HPDE6-E6E7 (cell line): ENCODE measurements around the gene AEN.
A peak's percentile ranks its signal among the peaks of the same experiment; 100 is the strongest.

ENCODE experiments used
- DNase-seq: peaks from one replicate; pipeline ENCODE4 v3.0.0; 2011; ENCODE audit warnings: missing footprints; ENCODE audit errors: extremely low spot score

Gene AEN

DNA sequence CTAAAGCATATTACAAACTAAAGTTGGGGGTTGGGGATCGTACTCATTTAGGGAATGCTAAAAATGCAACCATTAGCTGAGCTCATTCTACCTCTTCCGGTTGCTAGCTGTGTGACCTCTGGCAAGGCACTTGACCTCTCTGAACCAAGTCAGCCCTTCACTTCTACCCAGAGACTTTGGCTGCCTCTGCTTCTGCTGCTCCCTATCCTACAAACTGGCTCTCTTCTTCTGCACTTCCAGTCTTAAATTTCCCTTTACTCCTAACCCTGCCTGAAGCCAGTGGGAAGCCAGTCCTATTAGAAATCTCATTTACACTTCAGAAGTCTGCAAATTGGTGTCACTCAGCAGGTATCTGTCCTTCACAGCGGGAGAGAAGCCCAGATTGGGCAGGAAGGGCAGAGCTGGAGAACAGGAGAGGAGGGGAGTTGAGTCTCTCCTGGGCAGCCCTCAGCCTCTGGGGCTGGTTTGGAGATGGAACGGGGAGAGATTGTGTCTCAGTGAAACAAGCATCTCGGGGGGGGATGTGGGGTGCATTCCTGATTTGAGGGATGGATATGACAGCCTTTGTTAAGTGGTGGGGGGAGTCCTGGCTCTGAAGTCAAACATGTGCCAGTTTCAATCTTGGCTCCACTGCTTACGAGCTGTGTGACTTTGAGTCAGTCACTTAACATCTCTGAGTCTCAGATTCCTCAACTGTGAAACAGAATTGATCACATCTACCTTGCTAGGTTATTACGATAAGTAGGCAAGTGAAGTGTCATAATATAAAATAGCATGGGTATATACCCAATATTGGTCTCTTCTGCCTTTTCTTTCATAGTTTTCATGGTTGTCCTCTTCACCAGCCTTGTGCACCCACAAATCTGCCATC lies 7.8 kb upstream of the AEN start:
- DNase-seq: no peak

DNA sequence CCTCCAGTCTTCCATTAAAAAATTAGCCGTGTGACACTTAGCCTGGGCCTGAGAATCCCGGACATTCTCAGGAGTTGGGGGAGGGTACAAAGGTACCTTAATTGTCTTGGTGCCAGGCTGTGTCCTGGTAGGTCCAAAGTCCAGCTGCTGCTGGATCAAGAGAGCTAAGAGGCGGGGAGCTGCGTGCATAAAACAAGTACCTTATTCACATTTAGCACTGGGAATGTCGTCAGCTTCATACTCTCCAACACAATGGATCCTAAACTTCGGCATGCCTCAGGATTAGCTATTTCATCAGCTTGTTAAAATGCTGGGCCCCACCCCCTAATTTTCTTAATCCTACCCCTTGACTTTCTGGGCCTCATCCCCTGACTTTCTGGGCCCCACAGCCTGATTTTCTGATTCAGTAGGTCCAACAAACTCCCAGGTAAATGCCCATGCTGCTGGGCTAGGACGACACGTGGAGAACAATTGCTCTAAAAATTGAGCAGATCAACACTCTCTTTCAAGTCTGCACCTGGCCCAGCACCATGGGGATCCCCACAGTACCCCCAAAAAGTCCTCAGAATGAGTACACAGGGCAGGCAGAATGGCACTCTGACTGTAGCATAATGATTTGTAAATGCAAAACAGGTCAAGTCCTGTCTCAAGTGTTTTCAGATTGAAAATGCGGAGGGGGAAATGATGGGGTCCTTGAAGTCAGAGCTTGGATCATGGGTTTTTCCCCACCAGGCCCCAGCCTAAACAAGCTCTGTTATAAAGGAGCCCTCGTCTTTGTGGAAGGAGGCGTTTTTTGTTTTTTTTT lies 5.6 kb upstream of the AEN start:
- DNase-seq: no peak

DNA sequence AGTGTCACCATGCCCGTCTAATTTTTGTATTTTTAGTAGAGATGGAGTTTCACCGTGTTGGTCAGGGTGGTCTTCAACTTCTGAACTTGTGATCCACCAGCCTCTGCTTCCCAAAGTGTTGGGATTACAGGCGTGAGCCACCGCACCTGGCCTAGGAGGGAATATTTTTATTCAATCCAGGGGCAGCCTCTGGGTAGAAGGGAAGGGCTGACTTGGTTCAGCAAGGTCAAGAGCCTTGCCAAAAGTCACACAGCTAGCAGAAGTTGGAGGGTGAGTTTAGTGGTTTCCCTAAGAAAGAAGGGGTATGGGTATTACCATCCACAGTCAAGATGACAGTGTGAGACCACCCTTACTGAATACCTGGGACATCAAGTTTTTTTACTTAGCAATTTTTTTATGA lies 4.9 kb upstream of the AEN start:
- no peak for DNase-seq

- DNase-seq: no peak
Measured at GRCh38 chr15:88617031-88617722, 4.0 kb upstream of the AEN start.

DNA sequence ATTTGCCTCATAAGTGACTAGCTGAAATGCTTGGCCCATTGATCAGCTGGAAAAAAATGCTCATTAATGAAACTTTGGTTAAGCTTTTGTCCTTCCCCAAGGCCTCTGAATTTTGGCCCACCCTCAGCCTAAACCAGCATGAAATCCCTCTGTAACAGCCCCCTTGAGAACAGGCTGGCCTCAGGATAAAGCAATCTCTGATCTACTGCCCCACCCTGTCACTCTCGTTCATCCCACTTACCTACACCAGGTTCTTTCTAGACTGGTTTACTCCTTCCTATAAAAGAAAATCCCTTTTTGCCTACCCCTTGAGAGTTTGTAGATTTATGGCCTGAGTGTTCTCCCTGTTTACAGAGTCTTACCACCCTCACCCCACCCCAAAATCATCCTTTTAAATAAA lies 3.4 kb upstream of the AEN start:
- DNase-seq: no peak

- no peak for DNase-seq
Measured at GRCh38 chr15:88618686-88619085, 2.5 kb upstream of the AEN start.

DNA sequence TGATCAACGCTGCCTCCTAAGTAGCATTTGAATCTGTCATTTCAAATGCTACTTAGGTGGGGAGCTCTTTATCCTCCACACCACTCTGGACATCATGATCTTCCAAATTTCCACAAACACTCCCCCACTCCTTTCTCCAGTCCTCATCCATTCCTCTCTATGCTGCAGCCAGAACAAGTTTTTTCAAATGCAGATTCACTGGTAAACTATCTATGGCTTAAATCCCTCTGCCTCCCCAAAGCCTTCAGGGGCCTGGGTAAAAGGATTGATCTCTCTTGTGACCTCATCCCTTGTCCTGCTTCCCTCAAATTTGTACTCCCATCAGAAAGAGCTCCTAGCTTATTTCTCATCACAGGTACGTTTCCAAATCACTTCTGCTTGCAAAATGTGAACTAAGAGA lies 1.3 kb upstream of the AEN start:
- no peak for DNase-seq

DNA sequence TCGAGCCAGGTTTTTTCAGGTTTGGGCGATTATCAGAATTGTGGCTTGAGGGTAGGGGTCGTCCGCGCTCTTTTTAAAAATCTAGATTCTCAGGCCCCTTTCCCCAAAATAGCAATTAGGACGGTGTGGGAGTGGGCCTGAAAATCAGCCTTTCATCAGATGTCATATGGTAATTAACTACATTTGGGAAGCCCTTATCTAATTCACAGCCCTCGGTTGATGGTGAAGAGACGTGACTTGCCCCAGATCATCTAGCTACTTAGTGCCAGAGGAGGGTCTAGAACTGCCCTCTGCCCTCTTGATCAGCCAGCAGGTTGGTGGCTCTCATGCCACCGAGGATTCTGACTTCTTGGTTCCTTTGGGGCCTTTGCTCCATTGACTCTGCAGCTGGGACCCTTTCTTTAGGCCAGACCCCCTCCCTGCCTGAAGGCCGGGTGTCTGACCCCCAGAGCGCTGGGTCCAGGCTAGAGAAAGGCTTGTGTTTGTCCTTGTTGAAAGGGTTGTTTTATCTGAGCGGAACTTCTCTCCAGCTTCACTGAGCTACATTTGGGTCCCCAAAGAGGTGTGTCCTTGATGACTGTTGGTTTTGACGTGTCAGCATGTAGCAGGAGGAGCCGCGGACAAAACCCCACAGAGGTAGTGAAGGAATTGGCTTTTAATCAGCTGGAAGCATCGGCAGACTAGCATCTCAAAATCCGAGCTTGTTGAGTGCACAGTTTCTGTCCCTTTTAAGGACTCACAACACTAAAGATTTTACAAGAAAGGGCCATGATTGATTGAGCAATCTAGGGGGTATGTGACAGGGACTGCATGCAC lies 857 bp downstream of the AEN start:
- no peak for DNase-seq

- no peak for DNase-seq
Measured at GRCh38 chr15:88622605-88622975, 1.4 kb downstream of the AEN start.

- peak; percentile 97 for DNase-seq
Measured at GRCh38 chr15:88623061-88623460, 1.9 kb downstream of the AEN start.

DNA sequence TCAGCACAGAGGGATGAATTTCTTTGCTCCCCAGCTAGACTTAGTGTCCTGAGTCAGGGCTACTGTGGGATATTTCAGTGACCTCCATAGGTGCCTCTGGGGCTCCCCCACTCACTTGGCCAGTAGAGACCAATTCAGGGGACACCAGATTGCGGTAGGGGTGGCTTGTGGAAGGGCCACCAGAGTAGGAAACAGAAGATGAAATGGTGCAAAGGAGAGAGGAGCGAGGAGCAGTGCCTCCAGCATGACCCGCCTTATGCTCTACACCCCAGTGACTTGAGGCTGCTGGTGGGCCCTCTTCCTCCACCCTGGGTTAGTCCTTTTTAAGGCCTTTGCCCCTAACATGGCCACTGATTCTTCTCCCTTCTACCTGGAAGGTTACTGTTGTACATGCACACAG lies 2.5 kb downstream of the AEN start:
- DNase-seq: no peak

DNA sequence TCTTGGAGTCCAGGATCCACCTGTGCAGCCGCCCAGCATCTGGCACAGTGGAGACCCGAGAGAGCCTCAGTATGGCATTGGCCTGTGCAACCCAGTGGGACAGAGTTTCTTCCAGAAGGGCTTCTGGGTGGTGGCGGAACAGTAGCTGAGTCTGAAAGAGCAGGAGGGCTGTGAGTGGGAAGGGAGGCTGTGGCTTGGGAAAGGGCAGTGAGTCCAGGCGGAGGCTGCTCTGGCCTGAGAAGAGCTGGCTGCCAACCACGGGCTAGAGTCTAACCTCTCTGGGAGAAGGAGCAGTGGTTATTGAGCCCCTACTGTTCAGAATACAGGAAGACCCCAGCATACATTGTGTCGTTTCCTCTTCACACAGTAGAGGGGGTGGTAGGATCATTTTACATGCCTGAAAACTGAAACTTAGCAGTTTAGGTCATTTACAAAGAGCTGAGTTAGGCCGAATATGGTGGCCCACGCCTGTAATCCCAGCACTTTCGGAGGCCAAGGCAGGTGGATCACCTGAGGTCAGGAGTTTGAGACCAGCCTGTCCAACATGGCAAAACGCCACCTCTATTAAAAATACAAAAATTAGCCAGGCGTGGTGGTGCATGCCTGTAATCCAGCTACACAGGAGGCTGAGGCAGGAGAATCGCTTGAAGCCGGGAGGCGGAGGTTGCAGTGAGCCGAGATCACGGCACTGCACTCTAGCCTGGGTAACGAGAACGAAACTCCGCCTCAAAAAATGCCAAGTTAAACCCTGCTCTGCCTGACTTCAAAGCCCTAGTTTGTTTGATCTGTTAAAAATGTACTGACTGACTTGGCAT lies 3.2 kb downstream of the AEN start:
- no peak for DNase-seq

- DNase-seq: no peak
Measured at GRCh38 chr15:88624971-88625490, 3.9 kb downstream of the AEN start.

GRCh38 chr15:88625943-88626741 lies 5.0 kb downstream of the AEN start:
- DNase-seq: no peak

- DNase-seq: no peak
Measured at GRCh38 chr15:88627463-88627862, 6.3 kb downstream of the AEN start.

DNA sequence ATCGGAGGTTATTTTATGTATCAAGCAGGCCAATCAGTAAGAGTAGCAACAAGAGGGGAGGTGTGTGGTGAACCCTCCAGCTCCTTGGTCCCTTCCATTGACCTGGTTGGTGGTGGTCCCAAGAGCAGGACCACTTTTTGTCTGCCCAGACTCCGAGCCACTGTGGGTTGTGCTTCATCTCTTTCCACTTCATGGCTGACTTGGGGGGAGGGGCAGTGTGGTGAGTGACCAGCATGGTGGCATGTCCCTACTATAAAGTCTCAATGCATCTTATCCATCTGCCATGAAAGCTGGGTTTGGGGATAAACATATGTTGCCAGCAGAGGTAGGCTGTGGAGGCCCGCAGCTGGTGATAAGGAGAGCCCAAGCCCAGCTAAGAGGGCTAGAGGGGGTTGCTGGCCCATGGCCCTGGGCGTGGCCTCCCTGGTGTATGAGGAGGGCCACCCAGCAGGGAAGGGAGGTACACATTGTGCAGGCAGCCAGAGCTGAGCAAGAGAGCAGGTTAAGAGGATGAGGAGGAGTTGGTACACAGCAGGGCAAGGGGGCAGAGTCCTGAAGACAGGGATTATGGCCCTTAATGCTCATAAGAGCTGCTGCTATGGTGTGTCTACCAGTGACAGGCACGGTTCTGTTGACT lies 7.0 kb downstream of the AEN start:
- DNase-seq: no peak

- no peak for DNase-seq
Measured at GRCh38 chr15:88629071-88629470, 7.9 kb downstream of the AEN start.

- no peak for DNase-seq
Measured at GRCh38 chr15:88630141-88630721, 9.1 kb downstream of the AEN start.
